GM18505 (cell line): Measurements from ENCODE around the gene ZDHHC14.
"Not testable (repeated sequence)": the region's sequence is repeated elsewhere in the genome, so short reads cannot be mapped to it uniquely, and the experiment has no call there.

ENCODE experiments used
- ATAC-seq: cut with Tn5 transposase; IDR thresholded peaks from one replicate; pipeline ENCODE4 v1.9.1; 2021; ENCODE audit not compliant: unreplicated experiment
- POLR2A ChIP-seq: IDR thresholded peaks from 4 replicates; pipeline ENCODE4 v1.6.1; 2011; ENCODE audit warnings: borderline replicate concordance; ENCODE audit not compliant: insufficient read depth, insufficient read length; ENCODE audit errors: extremely low read depth

ZDHHC14 gene

DNA sequence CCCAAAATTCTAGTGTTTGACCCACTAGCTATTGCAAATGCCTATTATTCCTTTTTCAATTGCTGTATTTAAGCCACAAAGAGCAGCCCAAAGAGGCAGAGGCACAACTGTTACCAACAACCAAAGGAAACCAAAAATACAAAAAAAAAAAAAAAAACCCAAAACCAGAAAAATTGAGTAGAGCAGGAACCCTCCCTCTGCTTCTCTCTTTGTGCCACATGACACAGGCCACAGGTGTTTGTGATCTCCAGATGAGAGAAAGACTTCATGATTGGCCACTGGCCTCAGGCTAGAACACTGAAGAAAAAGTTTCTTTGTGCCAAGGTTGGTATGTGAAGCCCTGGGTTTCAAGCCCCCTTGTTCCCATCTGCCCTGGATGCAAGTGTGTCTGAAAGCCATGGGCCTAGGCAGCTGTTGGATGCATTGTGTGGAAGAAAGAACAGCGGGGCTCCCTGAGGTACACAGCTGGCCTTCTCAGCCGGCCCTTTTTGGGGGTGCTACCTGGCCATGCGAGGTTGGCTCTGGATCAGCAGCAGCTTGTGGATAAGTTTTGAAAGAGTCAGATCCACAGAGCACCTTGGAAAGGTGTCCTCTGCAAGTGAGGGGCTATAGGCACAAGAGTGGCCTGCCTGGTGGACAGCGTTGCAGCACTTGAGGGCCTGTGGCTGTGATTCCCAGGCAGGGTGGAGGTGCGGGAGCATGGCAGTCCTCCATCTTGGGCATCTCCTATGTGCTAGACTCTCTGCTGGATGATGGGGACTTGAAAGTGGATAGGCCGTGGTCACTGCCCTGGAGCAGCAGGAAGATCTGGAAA is 204.5 kb downstream of the ZDHHC14 start:
- no peak for ATAC-seq

DNA sequence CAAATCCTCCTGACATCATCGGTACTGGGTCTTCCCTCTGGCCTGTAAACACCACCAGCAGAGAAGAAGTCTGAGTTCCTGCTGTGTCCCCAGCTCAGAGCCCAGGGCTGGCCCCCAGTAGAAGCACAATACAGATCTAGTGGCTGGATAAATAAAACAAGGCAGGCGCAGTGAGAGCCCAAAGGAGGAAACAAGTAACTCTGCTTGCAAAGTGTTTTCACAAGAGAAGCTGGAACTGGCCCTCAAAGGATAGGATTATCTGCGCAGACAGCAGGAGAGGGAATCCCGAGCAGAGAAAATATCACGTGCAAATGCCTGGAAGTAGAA is 205.1 kb downstream of the ZDHHC14 start:
- no peak for ATAC-seq
- TF ChIP-seq POLR2A: no peak

More for the DNA sequence above, 204.5 kb downstream of the ZDHHC14 start:
- TF ChIP-seq POLR2A: no peak

DNA sequence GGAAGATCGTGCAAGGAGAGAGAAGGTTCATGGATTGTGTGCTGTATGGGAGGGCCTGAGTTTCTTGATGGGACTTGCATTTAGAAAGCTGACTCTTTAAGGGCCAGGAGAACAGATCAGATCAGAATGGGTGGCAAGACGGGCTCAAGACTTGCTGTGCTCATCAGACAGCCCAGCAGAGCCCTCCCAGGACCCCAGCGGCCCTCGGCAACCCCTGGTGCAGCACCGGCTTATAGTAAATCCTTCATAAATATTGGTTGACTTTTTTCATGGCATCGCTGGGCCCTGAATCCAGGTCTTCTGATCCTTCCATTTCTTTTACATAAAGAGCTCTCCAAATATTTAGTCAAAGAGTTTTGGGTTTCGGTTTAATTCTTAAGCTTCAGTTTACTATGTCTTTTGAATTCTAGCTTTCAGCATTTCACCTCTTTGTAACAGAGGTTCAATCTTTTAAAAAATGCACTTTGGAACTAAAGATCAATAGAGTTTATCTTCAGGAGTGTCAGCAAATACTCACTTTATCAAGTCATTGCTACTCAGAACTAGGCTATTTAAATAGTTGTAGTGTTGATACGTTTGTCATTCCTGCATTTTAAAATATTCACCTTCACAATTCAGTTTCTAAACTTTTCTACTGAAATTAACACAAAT is 205.6 kb downstream of the ZDHHC14 start:
- TF ChIP-seq POLR2A: no peak
- no peak for ATAC-seq

DNA sequence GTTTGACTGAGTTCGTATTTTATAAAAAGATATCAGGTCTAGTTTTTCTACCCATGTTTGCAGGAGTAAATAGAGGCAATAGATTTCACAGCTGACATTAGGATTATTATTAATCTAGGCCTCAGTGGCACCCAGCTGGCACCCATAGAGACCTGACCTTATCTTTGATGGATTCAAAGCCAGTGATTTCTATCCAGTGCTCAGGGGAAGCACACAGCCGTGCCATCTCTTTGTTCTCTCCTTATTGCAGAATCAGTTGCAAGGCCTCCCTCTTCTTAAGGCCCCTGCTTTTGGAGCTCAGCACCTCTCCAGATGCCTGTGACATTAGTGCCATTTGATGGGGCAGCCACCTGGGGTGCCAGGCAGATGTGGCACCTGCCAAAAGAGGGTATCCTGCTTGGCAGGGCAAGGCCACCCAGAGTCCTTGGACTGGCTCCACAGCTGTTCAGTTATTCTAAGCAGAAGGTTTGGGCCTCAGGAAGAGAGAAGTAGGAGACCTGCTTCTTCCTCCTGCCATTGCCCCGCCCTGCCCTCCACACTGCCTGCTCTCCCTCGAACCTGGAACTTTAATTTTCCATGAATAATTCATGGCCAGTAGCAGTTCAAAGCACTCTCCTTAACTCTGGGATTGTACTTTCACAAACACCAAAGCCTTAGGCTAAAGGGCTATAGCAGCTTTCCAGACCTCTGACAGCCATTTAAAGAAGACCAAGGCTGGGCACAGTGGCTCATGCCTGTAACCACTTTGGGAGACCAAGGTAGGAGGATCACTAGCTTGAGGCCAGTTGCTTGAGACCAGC is 206.3 kb downstream of the ZDHHC14 start:
- no peak for TF ChIP-seq POLR2A
- ATAC-seq: no peak

DNA sequence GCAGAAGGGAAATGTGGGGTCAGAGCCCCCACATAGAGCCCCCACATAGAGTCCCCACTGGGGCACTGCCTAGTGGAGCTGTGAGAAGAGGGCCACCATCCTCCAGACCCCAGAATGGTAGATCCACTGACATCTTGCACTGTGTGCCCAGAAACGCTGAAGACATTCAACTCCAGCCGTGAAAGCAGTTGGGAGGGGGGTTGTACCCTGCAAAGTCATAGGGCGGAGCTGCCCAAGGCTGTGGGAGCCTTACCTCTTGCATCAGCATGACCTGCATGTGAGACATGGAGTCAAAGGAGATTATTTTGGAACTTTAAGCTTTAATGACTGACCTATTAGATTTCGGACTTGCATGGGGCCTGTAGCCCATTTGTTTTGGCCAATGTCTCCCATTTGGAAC is 209.7 kb downstream of the ZDHHC14 start:
- not testable (repeated sequence) for ATAC-seq

DNA sequence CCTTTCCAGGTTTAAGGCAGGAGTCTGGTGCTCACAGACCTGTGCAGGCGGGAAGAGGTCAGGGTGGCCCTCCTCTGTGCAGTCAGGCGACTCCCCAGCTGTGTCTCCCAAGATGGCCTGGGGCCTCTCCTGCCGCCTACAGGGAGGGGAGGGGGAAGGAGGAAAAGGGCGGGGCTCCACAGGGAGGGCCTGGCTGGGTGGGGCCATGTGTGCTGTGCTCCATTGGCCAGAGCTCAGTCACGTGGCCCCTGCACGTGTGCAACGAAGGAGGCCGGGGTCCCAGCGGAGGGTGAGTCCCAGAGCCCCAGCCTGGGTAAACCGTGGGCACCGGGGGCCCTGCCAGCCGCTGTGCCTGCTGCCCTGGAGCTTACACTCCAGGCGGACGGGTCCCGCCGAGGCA is 211.6 kb downstream of the ZDHHC14 start:
- no peak for ATAC-seq
- TF ChIP-seq POLR2A: no peak

DNA sequence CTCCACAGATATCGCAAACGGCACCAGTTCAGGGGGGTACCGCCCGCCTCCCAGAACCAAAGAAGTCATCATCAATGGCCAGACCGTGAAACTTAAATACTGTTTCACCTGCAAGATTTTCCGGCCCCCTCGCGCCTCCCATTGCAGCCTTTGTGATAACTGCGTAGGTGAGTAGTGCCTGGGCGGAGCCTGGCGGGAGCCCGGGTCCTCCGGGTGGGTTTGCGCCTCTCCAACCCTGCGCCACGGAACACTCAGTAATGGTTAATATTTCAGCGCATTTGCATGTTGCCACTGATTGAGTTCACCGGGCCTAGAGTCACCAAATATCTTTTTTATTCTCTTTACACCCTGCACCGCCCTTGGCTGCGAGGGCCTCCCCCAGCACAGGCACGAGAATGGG is 212.0 kb downstream of the ZDHHC14 start:
- no peak for ATAC-seq
- no peak for TF ChIP-seq POLR2A

DNA sequence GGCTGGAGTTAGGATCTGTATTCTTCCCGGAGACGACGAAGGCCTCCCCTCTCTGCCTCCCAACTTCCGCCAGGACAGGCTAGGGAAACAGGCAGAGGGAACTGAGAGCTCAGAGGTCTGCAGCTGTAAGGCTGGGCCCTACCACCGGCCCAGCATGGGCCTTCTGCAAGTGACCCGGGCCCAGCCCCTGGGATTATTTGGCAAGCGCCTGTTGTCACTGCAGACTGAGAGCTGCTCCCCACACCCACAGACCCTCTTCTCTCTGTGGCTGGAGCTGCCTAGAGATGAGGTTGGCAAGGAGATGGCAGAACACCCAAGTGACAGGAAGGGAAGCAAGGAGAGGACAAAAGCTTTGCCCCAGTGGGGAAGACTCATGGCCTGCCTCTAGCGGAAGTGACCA is 212.6 kb downstream of the ZDHHC14 start:
- no peak for ATAC-seq
- TF ChIP-seq POLR2A: no peak

DNA sequence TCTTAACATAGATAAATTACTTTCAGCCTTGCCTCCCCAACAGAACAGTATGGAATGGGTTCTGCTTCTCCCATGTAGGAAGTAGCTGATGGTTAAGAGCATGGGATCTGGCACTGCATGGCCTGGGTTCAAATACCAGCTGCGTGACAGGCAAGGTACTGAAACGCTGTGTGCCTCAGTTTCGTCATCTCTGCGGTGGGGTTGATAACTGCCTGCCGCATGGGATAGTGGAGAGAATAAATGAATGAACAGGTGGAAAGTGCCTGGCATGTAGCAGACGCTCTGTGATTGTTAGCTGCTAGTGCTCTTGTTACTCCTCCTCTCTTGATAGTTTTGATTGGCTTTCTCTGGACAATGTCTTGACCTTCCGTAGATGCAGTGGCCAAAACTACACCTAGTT is 213.3 kb downstream of the ZDHHC14 start:
- TF ChIP-seq POLR2A: no peak
- ATAC-seq: no peak

DNA sequence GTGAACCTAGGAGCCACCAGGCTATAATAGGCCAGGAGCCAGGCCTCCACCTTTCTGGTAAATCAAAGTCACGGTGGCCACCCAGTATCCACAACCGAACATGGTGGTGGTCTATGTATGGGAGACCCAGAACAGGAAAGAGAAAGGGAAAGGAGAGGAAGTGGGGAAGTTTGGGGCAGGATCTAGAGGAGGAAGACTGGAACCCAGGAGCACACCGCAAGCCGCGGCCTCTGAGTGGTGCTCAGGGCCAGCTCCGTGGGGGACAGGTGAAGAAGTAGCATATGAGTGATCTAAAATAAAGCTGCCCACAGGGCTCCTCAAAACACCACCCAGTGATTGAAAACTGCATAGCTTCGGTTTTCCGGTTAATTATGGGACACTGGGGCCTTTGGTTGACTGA is 214.8 kb downstream of the ZDHHC14 start:
- TF ChIP-seq POLR2A: no peak
- ATAC-seq: no peak

DNA sequence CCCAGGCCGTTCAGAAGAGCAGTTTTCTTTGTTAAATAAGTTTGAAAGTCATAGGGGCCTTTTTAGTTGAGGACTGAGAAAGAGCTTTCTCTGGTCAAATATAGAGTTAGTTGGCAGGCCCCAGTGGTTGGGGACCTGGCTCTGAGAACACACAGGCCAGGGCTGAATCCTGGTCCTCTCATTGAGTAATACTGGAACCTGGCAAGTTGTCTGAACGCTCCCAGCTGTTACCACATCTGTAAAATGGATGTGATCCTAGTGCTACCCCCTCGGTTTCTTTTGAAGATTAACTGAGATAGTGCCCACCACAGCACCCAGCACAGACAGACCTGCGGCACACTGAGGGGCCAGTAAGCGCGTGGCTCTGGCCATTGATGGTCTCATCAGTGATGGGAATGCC is 215.5 kb downstream of the ZDHHC14 start:
- no peak for ATAC-seq
- TF ChIP-seq POLR2A: no peak

DNA sequence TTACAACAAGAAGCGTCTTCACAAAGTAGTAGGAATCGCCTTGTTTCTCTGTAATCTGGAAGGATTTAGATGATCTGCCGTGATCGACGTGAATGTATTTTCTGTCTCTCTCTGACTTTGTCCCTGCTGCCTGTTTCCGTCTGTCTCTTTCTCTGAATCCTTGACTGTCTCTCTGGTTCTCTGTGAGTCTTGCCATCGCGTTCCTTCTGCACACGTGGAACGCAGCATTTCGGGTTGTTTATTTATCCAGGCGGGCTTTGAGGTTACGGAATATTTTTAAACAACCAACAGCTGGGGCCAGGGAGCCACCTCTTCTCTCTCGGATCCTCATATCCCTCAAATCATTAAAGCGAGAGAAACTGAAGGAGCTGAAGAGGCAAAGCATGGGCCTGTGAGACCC is 215.9 kb downstream of the ZDHHC14 start:
- TF ChIP-seq POLR2A: no peak

DNA sequence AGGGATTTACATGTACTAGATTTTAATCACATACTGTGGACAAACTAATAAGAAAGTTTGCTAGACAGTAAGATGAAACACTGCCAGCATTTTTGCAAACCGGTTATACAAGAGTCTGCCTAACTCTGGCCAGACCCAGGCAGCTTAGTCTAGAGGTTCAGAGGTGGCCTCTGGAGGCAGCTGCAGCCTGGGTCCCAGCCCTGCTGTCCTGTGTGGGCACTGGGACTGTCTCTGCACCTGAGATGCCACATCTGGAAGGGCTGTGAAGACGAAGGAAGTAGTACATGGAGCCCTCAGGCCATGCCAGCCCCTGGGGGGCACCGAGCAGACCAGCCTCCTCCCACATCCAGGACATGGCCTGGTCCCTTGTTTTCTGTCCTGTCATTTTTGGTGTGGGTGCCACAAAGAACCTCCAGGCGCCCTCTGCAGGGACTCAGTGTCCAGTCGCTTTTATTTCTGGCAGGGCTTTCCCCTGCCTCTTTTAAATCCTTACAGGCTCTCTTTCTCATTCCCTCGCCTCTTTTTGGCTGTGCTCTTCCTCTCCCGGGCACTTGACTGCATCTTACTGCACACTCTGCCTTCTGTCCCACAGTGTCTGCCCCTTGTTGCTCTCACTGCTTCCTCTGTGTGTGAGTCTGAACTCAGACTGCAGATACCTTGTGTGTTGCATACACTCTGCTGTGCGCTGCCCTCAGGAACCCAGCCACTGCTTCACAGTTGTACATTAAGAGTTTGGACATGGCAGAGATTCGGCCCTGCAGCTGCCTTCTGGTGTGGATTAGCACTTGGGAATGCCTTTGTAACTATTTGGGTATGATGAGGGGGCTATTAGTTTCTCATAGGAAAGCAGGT is 216.7 kb downstream of the ZDHHC14 start:
- no peak for TF ChIP-seq POLR2A
- no peak for ATAC-seq

More for the DNA sequence above, 215.9 kb downstream of the ZDHHC14 start:
- ATAC-seq: no peak
